OCI-LY7 (cell line): Measurements from ENCODE around the gene EPHA8. TPM values are rescaled to one million over a fixed set of nuclear protein-coding genes. Genes with fewer than 3 reads are reported as not detected.

ENCODE experiments used
- BruUV-seq: library from RNA; stranded (reverse); fragments of 400-500 nt; replicated peaks from 2 replicates; lab custom pipeline; 2021; lab: Mats Ljungman, UMichigan
- CTCF ChIA-PET: fragments of 300-600 bp; sonication (Branson Sonifier 250); formaldehyde crosslinking; loops from one replicate; lab custom pipeline; 2022; ENCODE audit warnings: antibody characterized with exemption; ENCODE audit not compliant: unreplicated experiment; lab: Charles Lee
- POLR2A ChIA-PET: fragments of 300-600 bp; sonication (Branson Sonifier 250); formaldehyde crosslinking; loops from one replicate; lab custom pipeline; 2022; ENCODE audit warnings: antibody characterized with exemption; lab: Charles Lee
- DNase-seq: peaks from one replicate; pipeline ENCODE4 v3.0.0-alpha.2; 2015; ENCODE audit warnings: low spot score
- H2AFZ ChIP-seq: fragments of 200-600 bp; sonication (generic), shearing (Covaris generic); 2 replicates; pipeline ENCODE4 v1.6.1; 2014; ENCODE audit warnings: mild to moderate bottlenecking, antibody characterized with exemption, low read length, moderate library complexity
- H3K27ac ChIP-seq: fragments of 200-600 bp; sonication (generic); 2 replicates; pipeline ENCODE4 v1.5.1; 2014; ENCODE audit warnings: mixed run types, low read depth, mild to moderate bottlenecking, moderate library complexity, low read length, inconsistent platforms; ENCODE audit not compliant: poor library complexity, severe bottlenecking
- H3K36me3 ChIP-seq: fragments of 200-600 bp; sonication (generic); 2 replicates; pipeline ENCODE4 v1.6.1; 2014; ENCODE audit warnings: mild to moderate bottlenecking, antibody characterized with exemption, low read length, moderate library complexity, mixed read lengths; ENCODE audit not compliant: insufficient read depth
- H3K4me1 ChIP-seq: fragments of 200-600 bp; sonication (generic); 2 replicates; pipeline ENCODE4 v1.5.1; 2014; ENCODE audit warnings: mild to moderate bottlenecking, low read length; ENCODE audit not compliant: insufficient read depth, poor library complexity, severe bottlenecking
- H3K4me2 ChIP-seq: fragments of 200-600 bp; sonication (generic); 2 replicates; pipeline ENCODE4 v1.6.1; 2014; ENCODE audit warnings: mild to moderate bottlenecking, low read length
- H3K4me3 ChIP-seq: fragments of 200-600 bp; sonication (generic); 2 replicates; pipeline ENCODE4 v1.5.1; 2014; ENCODE audit warnings: mild to moderate bottlenecking, low read depth, low read length; ENCODE audit not compliant: poor library complexity, severe bottlenecking
- H3K79me2 ChIP-seq: fragments of 200-600 bp; sonication (generic); 2 replicates; pipeline ENCODE4 v1.6.1; 2016; ENCODE audit warnings: low read depth, mild to moderate bottlenecking, low read length, moderate library complexity, mixed read lengths; ENCODE audit not compliant: insufficient read depth
- H3K9me2 ChIP-seq: fragments of 200-600 bp; sonication (generic); 2 replicates; pipeline ENCODE4 v1.6.1; 2016; ENCODE audit warnings: mild to moderate bottlenecking, low read length, mixed read lengths; ENCODE audit not compliant: insufficient read depth
- H3K9me3 ChIP-seq: fragments of 200-600 bp; sonication (generic); 2 replicates; pipeline ENCODE4 v1.6.1; 2014; ENCODE audit warnings: mild to moderate bottlenecking, mixed run types, low read length, mixed read lengths
- H4K20me1 ChIP-seq: fragments of 200-600 bp; sonication (generic); 2 replicates; pipeline ENCODE4 v1.6.1; 2014; ENCODE audit warnings: mild to moderate bottlenecking, antibody characterized with exemption, low read length, moderate library complexity, mixed read lengths; ENCODE audit not compliant: insufficient read depth
- EZH2phosphoT487 ChIP-seq: fragments of 200-600 bp; sonication (generic); IDR thresholded peaks from 2 replicates; pipeline ENCODE4 v1.6.1; 2018; ENCODE audit warnings: low read depth, borderline replicate concordance, mild to moderate bottlenecking, mixed run types, antibody characterized with exemption, low read length, moderate library complexity, mixed read lengths
- intact Hi-C: fragments of 100-400 bp; cut with micrococcal nuclease; formaldehyde crosslinking; loops from one replicate; pipeline ENCODE4 v1.10.0; 2022; ENCODE audit not compliant: unreplicated experiment
- total RNA-seq, 2 experiments: library from RNA; depleted of rRNA in 1 of 2; stranded (reverse); fragments of >200 nt in 1 of 2; shearing (Covaris generic) in 1 of 2; gene quantifications; 2 replicates each; pipeline ENCODE4 v1.2.3, GENCODE V29; 2014 to 2022
- TF ChIP-seq, protein P1 (sequence below): fragments of 200-600 bp; sonication (generic); conservative IDR thresholded peaks from 2 replicates; pipeline ENCODE4 v1.5.1; 2014; ENCODE audit warnings: mild to moderate bottlenecking, antibody characterized with exemption, low read length, moderate library complexity, mixed read lengths

Gene EPHA8
- total RNA-seq, 2 experiments from 2014 or later: not detected

- no peaks in the 10 kb centered on the region for H3K79me2 ChIP-seq
- DNase-seq: no peak
- no peaks in the 10 kb centered on the region for H4K20me1 ChIP-seq
- no peak for TF ChIP-seq EZH2phosphoT487
- TF ChIP-seq, protein P1, sequence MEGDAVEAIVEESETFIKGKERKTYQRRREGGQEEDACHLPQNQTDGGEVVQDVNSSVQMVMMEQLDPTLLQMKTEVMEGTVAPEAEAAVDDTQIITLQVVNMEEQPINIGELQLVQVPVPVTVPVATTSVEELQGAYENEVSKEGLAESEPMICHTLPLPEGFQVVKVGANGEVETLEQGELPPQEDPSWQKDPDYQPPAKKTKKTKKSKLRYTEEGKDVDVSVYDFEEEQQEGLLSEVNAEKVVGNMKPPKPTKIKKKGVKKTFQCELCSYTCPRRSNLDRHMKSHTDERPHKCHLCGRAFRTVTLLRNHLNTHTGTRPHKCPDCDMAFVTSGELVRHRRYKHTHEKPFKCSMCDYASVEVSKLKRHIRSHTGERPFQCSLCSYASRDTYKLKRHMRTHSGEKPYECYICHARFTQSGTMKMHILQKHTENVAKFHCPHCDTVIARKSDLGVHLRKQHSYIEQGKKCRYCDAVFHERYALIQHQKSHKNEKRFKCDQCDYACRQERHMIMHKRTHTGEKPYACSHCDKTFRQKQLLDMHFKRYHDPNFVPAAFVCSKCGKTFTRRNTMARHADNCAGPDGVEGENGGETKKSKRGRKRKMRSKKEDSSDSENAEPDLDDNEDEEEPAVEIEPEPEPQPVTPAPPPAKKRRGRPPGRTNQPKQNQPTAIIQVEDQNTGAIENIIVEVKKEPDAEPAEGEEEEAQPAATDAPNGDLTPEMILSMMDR: no peak
- H3K27ac ChIP-seq: no peak overlapping the region
- no peaks in the 10 kb centered on the region for H3K9me3 ChIP-seq
- no peak overlapping the region for H3K4me3 ChIP-seq
- H3K4me1 ChIP-seq: no peaks in the 10 kb centered on the region
- no TSS peak for BruUV-seq
- intact Hi-C loops: no loop called here
- H2AFZ ChIP-seq: no peak overlapping the region
- H3K9me2 ChIP-seq: no peaks in the 10 kb centered on the region
- CTCF ChIA-PET: no interaction called here
- POLR2A ChIA-PET: no interaction called here
- no peak overlapping the region for H3K4me2 ChIP-seq
- H3K36me3 ChIP-seq: no peaks in the 10 kb centered on the region
Observed at GRCh38 chr1:22592919-22593790, 29.9 kb downstream of the EPHA8 start.

GRCh38 chr1:22594396-22594795, 31.1 kb downstream of the EPHA8 start:
- Histone ChIP-seq H3K4me1 (no peaks in the 10 kb centered on the region), H3K9me3 (no peaks in the 10 kb centered on the region), H3K79me2 (no peaks in the 10 kb centered on the region), H3K4me2 (no peak overlapping the region), H3K27ac (no peak overlapping the region), H3K9me2 (no peaks in the 10 kb centered on the region), H2AFZ (no peak overlapping the region), H3K36me3 (no peaks in the 10 kb centered on the region), H4K20me1 (no peaks in the 10 kb centered on the region), H3K4me3 (no peak overlapping the region)
- TF ChIP-seq, protein P1: no peak
- TF ChIP-seq EZH2phosphoT487: no peak
- DNase-seq: no peak
- intact Hi-C loops: no loop called here
- POLR2A ChIA-PET: no interaction called here
- BruUV-seq: no TSS peak
- CTCF ChIA-PET: no interaction called here

DNA sequence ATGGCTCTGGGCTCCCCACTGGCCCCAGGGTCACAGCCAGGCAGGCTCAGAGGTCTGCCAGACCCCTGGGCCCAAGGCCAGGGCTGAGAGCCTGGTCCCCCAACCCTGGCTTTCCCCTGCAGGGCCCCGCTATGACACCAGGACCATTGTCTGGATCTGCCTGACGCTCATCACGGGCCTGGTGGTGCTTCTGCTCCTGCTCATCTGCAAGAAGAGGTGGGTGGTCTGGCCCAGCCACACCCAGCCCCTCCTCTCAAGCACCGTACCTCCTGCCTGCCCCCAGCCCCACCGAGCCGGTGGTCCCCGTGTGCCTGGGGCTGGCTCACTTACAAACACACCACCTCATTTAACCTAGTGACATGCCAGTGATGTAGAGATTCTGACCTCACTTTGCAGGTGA, 31.8 kb downstream of the EPHA8 start:
- Histone ChIP-seq H3K36me3 (no peaks in the 10 kb centered on the region), H3K4me3 (no peak overlapping the region), H3K79me2 (no peaks in the 10 kb centered on the region), H4K20me1 (no peaks in the 10 kb centered on the region), H3K9me3 (no peaks in the 10 kb centered on the region), H2AFZ (no peak overlapping the region), H3K27ac (no peak overlapping the region), H3K4me2 (no peak overlapping the region), H3K4me1 (no peaks in the 10 kb centered on the region), H3K9me2 (no peaks in the 10 kb centered on the region)
- no peak for DNase-seq
- ChIA-PET POLR2A (no interaction called here), CTCF (no interaction called here)
- no TSS peak for BruUV-seq
- TF ChIP-seq, protein P1: no peak
- TF ChIP-seq EZH2phosphoT487: no peak
- intact Hi-C loops: no loop called here
